ENCODE results near the gene ATXN7. TPM values are rescaled to one million over a fixed set of nuclear protein-coding genes. Genes with fewer than 3 reads are reported as not detected.

The ATXN7 gene
- total and polyA plus RNA-seq, 2 of the 13 experiments (the other 11 are each of a cell fraction or from before 2014, with no cell fraction given) = 13.8 to 20.0 TPM

GRCh38 chr3:64023187-64023860 lies 159.7 kb downstream of the ATXN7 start, which contains the start of gene PSMD6 (continued):
- TF ChIP-seq ZNF691 (CRISPR knock-in tag; IDR thresholded peaks at IDR 0.05; ENCODE audit: borderline replicate concordance, low read depth) (peak; percentile 92; the same call in 1 of the 2 replicates), ZNF678 (CRISPR knock-in tag; IDR thresholded peaks at IDR 0.05) (no peak), FOXK1 (CRISPR knock-in tag; IDR thresholded peaks at IDR 0.05; ENCODE audit: borderline replicate concordance, low read depth) (peak; percentile 65), GFI1 (CRISPR knock-in tag; IDR thresholded peaks at IDR 0.05; ENCODE audit: borderline replicate concordance) (peak; percentile 53; the same call in 1 of the 2 replicates), SAFB2 (CRISPR knock-in tag; IDR thresholded peaks at IDR 0.05; ENCODE audit: borderline replicate concordance, low read depth) (peak; percentile 75; the same call in 1 of the 2 replicates), FOXK2 (IDR thresholded peaks at IDR 0.05) (no peak), ZNF225 (CRISPR knock-in tag; IDR thresholded peaks at IDR 0.05) (peak; percentile 98), FUBP1 (CRISPR knock-in tag; IDR thresholded peaks at IDR 0.05; ENCODE audit: borderline replicate concordance) (no peak), ZNF570 (CRISPR knock-in tag; IDR thresholded peaks at IDR 0.05; ENCODE audit: borderline replicate concordance) (no peak), SETDB1 (CRISPR knock-in tag; IDR thresholded peaks at IDR 0.05; ENCODE audit: borderline replicate concordance) (no peak), ZNF576 (CRISPR knock-in tag; IDR thresholded peaks at IDR 0.05) (0 out of 2 replicates have a peak, but pooled peaks have one; percentile 69), TEAD3 (CRISPR knock-in tag; optimal IDR thresholded peaks at IDR 0.05; ENCODE audit: borderline replicate concordance) (peak; percentile 65), GABPB1 (CRISPR knock-in tag; IDR thresholded peaks at IDR 0.05) (peak; percentile 100), ZNF782 (CRISPR knock-in tag; IDR thresholded peaks at IDR 0.05; ENCODE audit: borderline replicate concordance) (peak; percentile 74; the same call in 1 of the 2 replicates), AFF4 (CRISPR knock-in tag; IDR thresholded peaks at IDR 0.05) (no peak), ZSCAN12 (CRISPR knock-in tag; IDR thresholded peaks at IDR 0.05) (no peak), ARNT2 (CRISPR knock-in tag; IDR thresholded peaks at IDR 0.05; ENCODE audit: low read depth) (peak; percentile 86), CEBPG (CRISPR knock-in tag; IDR thresholded peaks at IDR 0.05) (0 out of 2 replicates have a peak, but pooled peaks have one; percentile 3), ZNF296 (CRISPR knock-in tag; conservative IDR thresholded peaks at IDR 0.05) (peak; percentile 60; the same call in 1 of the 2 replicates), ZNF776 (CRISPR knock-in tag; IDR thresholded peaks at IDR 0.05) (peak; percentile 87), ZUFSP (CRISPR knock-in tag; IDR thresholded peaks at IDR 0.05; ENCODE audit: borderline replicate concordance) (no peak)

All from HepG2 (cell line).